Ureter (tissue), 1 donor: ENCODE measurements around the gene GAMT. TPM values are rescaled to one million over a fixed set of nuclear protein-coding genes. Genes with fewer than 3 reads are reported as not detected.

ENCODE experiments used
- DNase-seq: peaks from one replicate; pipeline ENCODE4 v3.0.0-alpha.2; 2020; ENCODE audit warnings: low spot score
- total RNA-seq: library from RNA; stranded (reverse); gene quantifications from one replicate; pipeline ENCODE4 v1.2.4, GENCODE V29; 2023
- donor health status: DM: yes; HTN: yes; CAD: no.

Gene GAMT
- total RNA-seq, 1 donor from 2014 or later: 9.3 TPM

- no peak for DNase-seq
Observed at GRCh38 chr19:1401889-1402217, 511 bp upstream of the GAMT start.

GRCh38 chr19:1400281-1401137, 833 bp downstream of the GAMT start:
- DNase-seq: no peak

GRCh38 chr19:1399745-1400144, 1.6 kb downstream of the GAMT start:
- no peak for DNase-seq

GRCh38 chr19:1399079-1399478, 2.3 kb downstream of the GAMT start:
- DNase-seq: no peak

- no peak for DNase-seq
Observed at GRCh38 chr19:1397838-1398237, 3.5 kb downstream of the GAMT start.

GRCh38 chr19:1396768-1397679, 4.3 kb downstream of the GAMT start:
- no peak for DNase-seq

- no peak for DNase-seq
Observed at GRCh38 chr19:1396019-1396767, 5.1 kb downstream of the GAMT start.

- no peak for DNase-seq
Observed at GRCh38 chr19:1395194-1396018, 5.9 kb downstream of the GAMT start.

GRCh38 chr19:1394252-1395193, 6.8 kb downstream of the GAMT start:
- DNase-seq: no peak

- DNase-seq: no peak
Observed at GRCh38 chr19:1393841-1394240, 7.5 kb downstream of the GAMT start.

GRCh38 chr19:1392939-1393530, 8.3 kb downstream of the GAMT start:
- no peak for DNase-seq

- no peak for DNase-seq
Observed at GRCh38 chr19:1392407-1392806, 8.9 kb downstream of the GAMT start.

GRCh38 chr19:1390890-1391423, 10.4 kb downstream of the GAMT start:
- no peak for DNase-seq

- no peak for DNase-seq
Observed at GRCh38 chr19:1389033-1389940, 12.1 kb downstream of the GAMT start.

- no peak for DNase-seq
Observed at GRCh38 chr19:1388637-1389026, 12.7 kb downstream of the GAMT start.

- no peak for DNase-seq
Observed at GRCh38 chr19:1387684-1388636, 13.4 kb downstream of the GAMT start.
